Glutamatergic neuron (in vitro differentiated cells): ENCODE measurements around the gene PROX2. TPM values are rescaled to one million over a fixed set of nuclear protein-coding genes. Genes with fewer than 3 reads are reported as not detected.

ENCODE experiments used
- DNase-seq: peaks from one replicate; pipeline ENCODE4 v3.0.0; 2022
- H3K27ac Mint-ChIP-seq: one replicate; pipeline ENCODE4 v1.8.0; 2020; ENCODE audit warnings: mild to moderate bottlenecking, mixed read lengths, inconsistent platforms; ENCODE audit not compliant: unreplicated experiment
- H3K27me3 Mint-ChIP-seq: one replicate; pipeline ENCODE4 v1.8.0; 2020; ENCODE audit warnings: mild to moderate bottlenecking, moderate library complexity, mixed read lengths, inconsistent platforms; ENCODE audit not compliant: unreplicated experiment
- H3K36me3 Mint-ChIP-seq: one replicate; pipeline ENCODE4 v1.8.0; 2020; ENCODE audit warnings: mild to moderate bottlenecking, mixed read lengths, inconsistent platforms; ENCODE audit not compliant: unreplicated experiment
- H3K4me1 Mint-ChIP-seq: one replicate; pipeline ENCODE4 v1.8.0; 2020; ENCODE audit warnings: mild to moderate bottlenecking, low read depth, mixed read lengths, inconsistent platforms; ENCODE audit not compliant: unreplicated experiment
- H3K4me3 Mint-ChIP-seq: one replicate; pipeline ENCODE4 v1.8.0; 2020; ENCODE audit warnings: mild to moderate bottlenecking, mixed read lengths, inconsistent platforms; ENCODE audit not compliant: unreplicated experiment
- H3K9me3 Mint-ChIP-seq: one replicate; pipeline ENCODE4 v1.8.0; 2020; ENCODE audit warnings: mild to moderate bottlenecking, moderate library complexity, mixed read lengths, inconsistent platforms; ENCODE audit not compliant: unreplicated experiment
- total RNA-seq: library from RNA; stranded (reverse); fragmentation: NEBNext Ultra II Directional; extraction: Animal tissue kit (Norgen Biotek cat#: 25700); gene quantifications from one replicate; pipeline ENCODE4 v1.2.1, GENCODE V29; 2021; ENCODE audit not compliant: unreplicated experiment
- TF ChIP-seq, protein P1 (sequence below): fragments of 200-600 bp; sonication (generic); IDR thresholded peaks from one replicate; pipeline ENCODE4 v1.5.0; 2021; ENCODE audit not compliant: partially characterized antibody, unreplicated experiment

Gene PROX2
- total RNA-seq, 1 donor from 2014 or later: not detected

DNA sequence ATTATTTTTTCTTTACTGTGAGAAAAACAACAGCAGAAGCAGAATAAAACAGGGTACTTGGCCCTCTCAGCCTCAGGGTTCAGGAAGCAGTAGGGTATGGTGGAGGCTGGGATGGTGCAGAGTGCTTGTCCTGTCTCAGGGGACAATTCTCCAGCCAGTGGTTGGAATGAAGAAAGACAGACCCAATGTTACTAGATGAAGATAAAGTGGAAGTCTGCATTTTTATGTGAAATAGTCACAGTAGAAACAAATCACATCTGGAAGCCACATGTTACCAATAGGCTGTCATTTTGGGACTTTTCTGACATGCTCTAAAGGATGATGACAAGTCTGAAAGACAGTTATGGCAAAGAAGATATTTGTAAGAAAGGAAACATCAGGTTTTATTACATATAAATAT, 32.3 kb downstream of the PROX2 start:
- Mint-ChIP-seq H3K27me3 (peaks cover 2% of the 10 kb centered on the region), H3K36me3 (no peaks in the 10 kb centered on the region), H3K9me3 (no peaks in the 10 kb centered on the region), H3K4me3 (no peak overlapping the region), H3K4me1 (peaks cover 2% of the 10 kb centered on the region), H3K27ac (no peak overlapping the region)
- TF ChIP-seq, protein P1, sequence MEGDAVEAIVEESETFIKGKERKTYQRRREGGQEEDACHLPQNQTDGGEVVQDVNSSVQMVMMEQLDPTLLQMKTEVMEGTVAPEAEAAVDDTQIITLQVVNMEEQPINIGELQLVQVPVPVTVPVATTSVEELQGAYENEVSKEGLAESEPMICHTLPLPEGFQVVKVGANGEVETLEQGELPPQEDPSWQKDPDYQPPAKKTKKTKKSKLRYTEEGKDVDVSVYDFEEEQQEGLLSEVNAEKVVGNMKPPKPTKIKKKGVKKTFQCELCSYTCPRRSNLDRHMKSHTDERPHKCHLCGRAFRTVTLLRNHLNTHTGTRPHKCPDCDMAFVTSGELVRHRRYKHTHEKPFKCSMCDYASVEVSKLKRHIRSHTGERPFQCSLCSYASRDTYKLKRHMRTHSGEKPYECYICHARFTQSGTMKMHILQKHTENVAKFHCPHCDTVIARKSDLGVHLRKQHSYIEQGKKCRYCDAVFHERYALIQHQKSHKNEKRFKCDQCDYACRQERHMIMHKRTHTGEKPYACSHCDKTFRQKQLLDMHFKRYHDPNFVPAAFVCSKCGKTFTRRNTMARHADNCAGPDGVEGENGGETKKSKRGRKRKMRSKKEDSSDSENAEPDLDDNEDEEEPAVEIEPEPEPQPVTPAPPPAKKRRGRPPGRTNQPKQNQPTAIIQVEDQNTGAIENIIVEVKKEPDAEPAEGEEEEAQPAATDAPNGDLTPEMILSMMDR: no peak
- no peak for DNase-seq

DNA sequence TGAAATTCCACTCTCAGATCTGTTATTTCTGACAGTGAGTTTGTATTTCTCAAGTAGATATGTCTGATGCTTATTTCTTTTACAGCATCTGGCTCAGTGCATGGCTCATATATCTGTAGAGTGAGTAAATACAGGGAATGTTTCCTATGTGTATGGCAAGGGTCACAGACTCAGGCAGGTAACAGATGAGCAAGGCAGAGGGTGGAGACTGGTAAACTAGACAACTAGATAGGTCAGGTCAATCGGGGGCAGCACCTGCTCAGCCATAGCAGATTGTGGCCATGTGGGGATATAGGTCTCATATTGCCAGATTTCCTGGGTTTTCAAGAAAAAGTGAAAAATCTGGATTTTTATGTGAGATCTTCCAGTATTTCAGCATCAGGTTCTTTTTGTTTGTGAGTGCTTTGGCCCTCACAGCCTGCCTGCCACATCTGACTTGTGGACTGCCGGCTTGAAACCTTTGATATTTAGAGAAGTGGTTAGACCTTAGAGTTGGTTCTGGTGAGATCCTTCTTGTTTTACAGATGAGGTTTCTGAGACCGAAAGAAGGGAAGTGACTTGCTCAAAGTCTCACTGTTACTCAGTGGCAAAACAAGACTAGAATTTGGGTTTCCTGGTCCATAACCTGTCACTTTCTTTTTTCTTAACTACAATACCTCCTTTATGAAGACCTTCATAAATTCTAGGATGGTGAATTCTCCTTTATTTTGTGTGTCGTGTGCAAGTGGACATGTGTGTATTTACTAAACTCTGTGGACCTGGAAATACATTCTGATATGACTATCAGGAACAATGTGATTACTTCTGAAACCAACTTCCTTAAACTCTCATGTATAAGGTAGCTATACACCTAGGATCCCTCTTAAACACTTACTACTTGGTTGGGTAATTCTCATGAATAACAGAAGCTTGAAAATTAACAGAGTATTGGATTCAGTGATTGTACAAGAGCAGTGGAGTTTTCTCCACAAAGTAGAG, 34.4 kb downstream of the PROX2 start:
- Mint-ChIP-seq H3K4me3 (no peak overlapping the region), H3K4me1 (peaks cover 2% of the 10 kb centered on the region), H3K27ac (no peak overlapping the region), H3K27me3 (peaks cover 2% of the 10 kb centered on the region), H3K36me3 (no peaks in the 10 kb centered on the region), H3K9me3 (no peaks in the 10 kb centered on the region)
- DNase-seq: no peak
- TF ChIP-seq, protein P1: no peak

DNA sequence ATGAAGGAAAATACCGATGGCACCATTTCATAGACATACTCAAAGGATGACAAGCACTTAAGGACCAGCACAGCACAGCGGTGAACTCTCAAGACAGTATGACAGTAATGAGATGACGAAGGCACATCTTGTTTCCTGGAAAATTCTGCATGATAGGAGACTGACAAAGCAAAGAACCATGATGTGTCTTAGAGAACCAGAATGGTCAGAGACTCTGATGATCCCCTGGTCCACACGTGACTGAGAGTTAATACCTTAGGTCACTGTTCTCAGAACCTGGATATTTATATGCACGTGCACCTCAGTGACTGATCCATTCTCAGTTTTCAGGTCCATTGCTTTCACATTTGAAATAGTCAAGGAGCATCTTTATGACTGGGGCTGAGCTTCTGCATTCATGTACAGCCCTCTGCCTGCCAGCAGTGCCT, 35.3 kb downstream of the PROX2 start:
- no peak for DNase-seq
- TF ChIP-seq, protein P1: no peak
- Mint-ChIP-seq H3K27me3 (no peaks in the 10 kb centered on the region), H3K27ac (no peak overlapping the region), H3K4me1 (peaks cover 2% of the 10 kb centered on the region), H3K36me3 (no peaks in the 10 kb centered on the region), H3K9me3 (no peaks in the 10 kb centered on the region), H3K4me3 (no peak overlapping the region)

DNA sequence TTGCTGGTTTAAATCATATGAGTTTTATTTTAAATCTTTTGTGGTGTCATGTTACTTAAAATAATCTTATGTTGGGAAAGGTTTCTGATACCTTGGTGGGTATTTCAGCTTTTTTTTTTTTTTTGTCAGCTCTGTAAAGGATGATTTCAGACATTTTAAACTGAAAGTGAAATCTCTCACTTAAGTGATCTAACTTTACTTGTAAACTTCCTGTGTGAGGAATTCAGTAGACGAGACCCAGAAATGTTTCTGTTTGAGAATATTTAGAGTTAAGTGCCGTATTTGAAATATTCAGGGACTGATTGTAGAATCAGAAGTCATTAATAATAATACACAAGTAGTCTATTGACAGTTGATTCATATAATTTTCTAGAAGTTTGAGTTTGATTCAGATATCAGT, 37.8 kb downstream of the PROX2 start:
- peaks cover 2% of the 10 kb centered on the region for H3K4me1 Mint-ChIP-seq
- TF ChIP-seq, protein P1: no peak
- no peak for DNase-seq
- H3K9me3 Mint-ChIP-seq: no peaks in the 10 kb centered on the region
- H3K36me3 Mint-ChIP-seq: no peaks in the 10 kb centered on the region
- no peaks in the 10 kb centered on the region for H3K27me3 Mint-ChIP-seq
- no peak overlapping the region for H3K4me3 Mint-ChIP-seq
- no peak overlapping the region for H3K27ac Mint-ChIP-seq
